ENCODE measurements around the gene PTPRM.

Gene PTPRM

GRCh38 chr18:7558769-7559168 lies 8.3 kb upstream of the PTPRM start:
- Histone ChIP-seq H2AFZ (ENCODE audit: low read depth, low read length, severe bottlenecking) (no peak overlapping the region), H3K9me2 (replicated peaks; ENCODE audit: insufficient read depth, low read length) (no peaks in the 10 kb centered on the region), H3K36me3 (ENCODE audit: low read length) (no peaks in the 10 kb centered on the region), H4K20me1 (ENCODE audit: low read depth, low read length) (no peaks in the 10 kb centered on the region), H3K9me3 (ENCODE audit: insufficient read depth, low read length) (no peaks in the 10 kb centered on the region), H3K4me3 (ENCODE audit: insufficient read depth, low read length, poor library complexity, severe bottlenecking) (no peak overlapping the region), H3K4me2 (ENCODE audit: low read depth, low read length, poor library complexity, severe bottlenecking) (no peak overlapping the region), H3K79me2 (ENCODE audit: insufficient read depth, low read length) (no peaks in the 10 kb centered on the region), H3K9ac (ENCODE audit: low read length) (no peak overlapping the region), H3K27me3 (ENCODE audit: low read length) (no peaks in the 10 kb centered on the region), H3K27ac (ENCODE audit: low read depth, low read length) (no peak overlapping the region), H3F3A (ENCODE audit: insufficient read depth) (no peaks in the 10 kb centered on the region)
- TF ChIP-seq CTCF (IDR thresholded peaks at IDR 0.05; ENCODE audit: insufficient read depth, low read length, poor library complexity, severe bottlenecking) (no peak), EZH2phosphoT487 (conservative IDR thresholded peaks at IDR 0.05; ENCODE audit: low read length) (no peak)

- H3K9me2 ChIP-seq (replicated peaks; ENCODE audit: insufficient read depth, low read length): no peaks in the 10 kb centered on the region
- no peak overlapping the region for H3K9ac ChIP-seq (ENCODE audit: low read length)
- H3K27me3 ChIP-seq (ENCODE audit: low read length): no peaks in the 10 kb centered on the region
- H3K36me3 ChIP-seq (ENCODE audit: low read length): no peaks in the 10 kb centered on the region
- no peak overlapping the region for H3K4me2 ChIP-seq (ENCODE audit: low read depth, low read length, poor library complexity, severe bottlenecking)
- H3F3A ChIP-seq (ENCODE audit: insufficient read depth): no peaks in the 10 kb centered on the region
- H3K9me3 ChIP-seq (ENCODE audit: insufficient read depth, low read length): no peaks in the 10 kb centered on the region
- no peak overlapping the region for H2AFZ ChIP-seq (ENCODE audit: low read depth, low read length, severe bottlenecking)
- TF ChIP-seq CTCF (IDR thresholded peaks at IDR 0.05; ENCODE audit: insufficient read depth, low read length, poor library complexity, severe bottlenecking) (no peak), EZH2phosphoT487 (conservative IDR thresholded peaks at IDR 0.05; ENCODE audit: low read length) (no peak)
- no peak overlapping the region for H3K27ac ChIP-seq (ENCODE audit: low read depth, low read length)
- no peaks in the 10 kb centered on the region for H4K20me1 ChIP-seq (ENCODE audit: low read depth, low read length)
- no peak overlapping the region for H3K4me3 ChIP-seq (ENCODE audit: insufficient read depth, low read length, poor library complexity, severe bottlenecking)
- H3K79me2 ChIP-seq (ENCODE audit: insufficient read depth, low read length): no peaks in the 10 kb centered on the region
Observed at GRCh38 chr18:7559709-7560319, 7.3 kb upstream of the PTPRM start.

- H4K20me1 ChIP-seq (ENCODE audit: low read depth, low read length): no peaks in the 10 kb centered on the region
- H3K9me2 ChIP-seq (replicated peaks; ENCODE audit: insufficient read depth, low read length): no peaks in the 10 kb centered on the region
- H2AFZ ChIP-seq (ENCODE audit: low read depth, low read length, severe bottlenecking): no peak overlapping the region
- no peaks in the 10 kb centered on the region for H3K36me3 ChIP-seq (ENCODE audit: low read length)
- no peaks in the 10 kb centered on the region for H3K9me3 ChIP-seq (ENCODE audit: insufficient read depth, low read length)
- no peaks in the 10 kb centered on the region for H3K27me3 ChIP-seq (ENCODE audit: low read length)
- H3F3A ChIP-seq (ENCODE audit: insufficient read depth): no peaks in the 10 kb centered on the region
- H3K27ac ChIP-seq (ENCODE audit: low read depth, low read length): no peak overlapping the region
- H3K4me3 ChIP-seq (ENCODE audit: insufficient read depth, low read length, poor library complexity, severe bottlenecking): no peak overlapping the region
- H3K9ac ChIP-seq (ENCODE audit: low read length): no peak overlapping the region
- H3K79me2 ChIP-seq (ENCODE audit: insufficient read depth, low read length): no peaks in the 10 kb centered on the region
- H3K4me2 ChIP-seq (ENCODE audit: low read depth, low read length, poor library complexity, severe bottlenecking): no peak overlapping the region
- TF ChIP-seq CTCF (IDR thresholded peaks at IDR 0.05; ENCODE audit: insufficient read depth, low read length, poor library complexity, severe bottlenecking) (no peak), EZH2phosphoT487 (conservative IDR thresholded peaks at IDR 0.05; ENCODE audit: low read length) (no peak)
Observed at GRCh38 chr18:7561909-7562460, 5.1 kb upstream of the PTPRM start.

Measured in SU-DHL-6 (cell line).